AG04449 (cell line): ENCODE data around the gene NSUN3.
"Not testable (repeated sequence)": the region's sequence is repeated elsewhere in the genome, so short reads cannot be mapped to it uniquely, and the experiment has no call there.

Experiments used
- CTCF ChIA-PET: fragments of 350-600 bp; formaldehyde crosslinking; extraction: SDS; loops from one replicate; lab custom pipeline; 2021; ENCODE audit warnings: antibody characterized with exemption; lab: Yijun Ruan, JAX
- POLR2A ChIA-PET: fragments of 400-600, 350-600 bp; formaldehyde crosslinking; extraction: SDS; loops from one replicate; lab custom pipeline; 2020; ENCODE audit warnings: antibody characterized with exemption, inconsistent platforms; lab: Yijun Ruan, JAX
- DNase-seq: peaks from one replicate; pipeline ENCODE4 v3.0.0-alpha.2; 2010; ENCODE audit warnings: low read depth, low spot score
- H3K4me3 ChIP-seq: 2 replicates; pipeline ENCODE4 v1.5.1; 2011; ENCODE audit warnings: low read depth, mild to moderate bottlenecking, control low read depth, low read length
- CTCF ChIP-seq: IDR thresholded peaks from one replicate; pipeline ENCODE4 v1.5.1; 2011; ENCODE audit warnings: mild to moderate bottlenecking, moderate library complexity, low read length, control low read depth, inconsistent platforms; ENCODE audit not compliant: insufficient read depth; ENCODE audit errors: missing control alignments

The NSUN3 gene

GRCh38 chr3:94093151-94093550 lies 30.3 kb downstream of the NSUN3 start:
- POLR2A ChIA-PET: no interaction called here
- CTCF ChIA-PET: no interaction called here
- no peak for TF ChIP-seq CTCF
- no peak for DNase-seq
- no peak overlapping the region for H3K4me3 ChIP-seq

DNA sequence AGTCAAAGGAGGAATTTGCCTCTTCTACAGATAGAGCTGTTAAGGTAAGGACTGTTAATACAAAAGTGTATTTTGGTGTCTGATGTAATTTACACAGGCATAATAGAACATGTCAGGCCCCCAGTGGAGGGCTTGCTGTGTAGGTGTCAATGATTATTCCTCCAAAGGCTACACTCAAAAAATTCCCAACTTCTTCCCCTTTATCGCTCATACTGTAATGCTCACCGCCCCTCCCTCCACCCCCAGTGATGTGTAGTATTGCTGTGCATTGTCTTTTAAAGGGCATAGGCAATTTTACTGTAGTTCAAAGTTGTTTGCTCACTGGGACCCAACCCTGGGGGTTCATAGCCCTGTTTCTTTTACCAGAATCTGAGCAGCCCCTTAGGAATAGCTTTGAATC lies 32.2 kb downstream of the NSUN3 start:
- no peak for TF ChIP-seq CTCF
- DNase-seq: no peak
- H3K4me3 ChIP-seq: no peak overlapping the region
- ChIA-PET POLR2A (no interaction called here), CTCF (no interaction called here)

DNA sequence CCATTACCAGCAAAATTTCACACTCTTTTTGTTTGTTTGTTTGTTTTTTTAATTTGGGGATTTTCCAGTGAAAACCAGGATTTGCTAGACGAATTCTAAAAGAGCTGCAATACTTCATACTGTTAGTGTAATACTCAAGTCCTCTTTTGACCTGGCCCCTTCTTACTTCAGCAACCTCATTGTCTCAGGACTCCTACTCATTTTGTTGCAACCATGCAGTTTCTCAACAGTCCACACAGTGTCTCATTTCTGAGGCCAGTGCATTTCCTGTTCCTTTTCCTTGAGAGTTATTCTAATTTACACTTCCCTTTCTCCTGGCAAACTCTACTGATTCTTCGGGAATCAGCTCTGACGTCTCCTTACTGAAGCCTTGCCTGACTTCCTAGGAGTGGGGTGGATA lies 35.6 kb downstream of the NSUN3 start:
- ChIA-PET POLR2A (no interaction called here), CTCF (interaction anchor here (1.9 kb wide), 1 partner anchor 29 kb away, joined by 8 read pairs; no protein-coding TSS in a partner anchor)
- H3K4me3 ChIP-seq: no peak overlapping the region
- TF ChIP-seq CTCF: no peak
- no peak for DNase-seq

DNA sequence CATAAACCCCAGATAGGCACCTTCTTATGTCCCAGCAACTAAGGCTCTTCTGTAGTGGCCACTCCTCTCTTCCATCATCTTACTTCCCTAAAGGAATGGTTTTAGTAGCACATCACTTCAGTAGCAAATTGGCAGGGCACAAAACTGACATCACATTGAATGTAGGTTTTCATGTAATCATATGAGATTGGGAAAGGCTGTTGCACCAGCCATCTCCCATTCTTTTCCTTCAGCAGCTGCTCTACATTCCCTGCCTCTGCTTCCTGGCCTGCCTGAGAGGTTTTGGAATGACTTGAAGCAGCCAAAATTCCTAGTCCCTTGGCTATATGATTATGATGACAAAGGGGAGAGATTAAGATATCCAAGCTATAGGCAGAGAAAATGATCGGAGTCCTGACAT lies 36.5 kb downstream of the NSUN3 start:
- ChIA-PET CTCF (interaction anchor here (1.9 kb wide), 1 partner anchor 30 kb away, joined by 8 read pairs; no protein-coding TSS in a partner anchor), POLR2A (no interaction called here)
- TF ChIP-seq CTCF: no peak
- DNase-seq: no peak
- no peak overlapping the region for H3K4me3 ChIP-seq

DNA sequence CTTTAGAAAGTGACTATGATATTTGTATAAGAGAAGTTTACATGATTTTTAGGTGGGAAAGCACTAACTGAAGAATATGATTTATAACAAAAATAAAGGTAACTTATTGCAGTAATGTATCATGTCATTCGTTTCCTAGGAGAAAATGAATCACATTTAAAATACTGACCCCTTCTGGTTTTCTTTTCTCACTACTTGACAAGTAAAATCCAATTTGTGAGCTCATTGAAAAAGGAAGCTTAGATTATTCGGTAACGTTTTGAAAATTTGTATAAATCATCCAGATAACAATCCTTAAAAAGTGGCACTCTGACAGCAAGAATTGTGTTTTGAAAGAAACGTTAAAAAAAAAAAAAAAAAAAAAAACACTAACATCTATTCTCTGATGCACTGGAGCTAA lies 39.0 kb downstream of the NSUN3 start:
- POLR2A ChIA-PET: no interaction called here
- no peak for DNase-seq
- no peak overlapping the region for H3K4me3 ChIP-seq
- CTCF ChIA-PET: interaction anchor here (0.7 to 2.1 kb wide), 7 partner anchors 9 to 113 kb away, joined by 3 to 7 read pairs (median 4); partner anchors contain the start of genes DHFR2 and NSUN3
- TF ChIP-seq CTCF: no peak

DNA sequence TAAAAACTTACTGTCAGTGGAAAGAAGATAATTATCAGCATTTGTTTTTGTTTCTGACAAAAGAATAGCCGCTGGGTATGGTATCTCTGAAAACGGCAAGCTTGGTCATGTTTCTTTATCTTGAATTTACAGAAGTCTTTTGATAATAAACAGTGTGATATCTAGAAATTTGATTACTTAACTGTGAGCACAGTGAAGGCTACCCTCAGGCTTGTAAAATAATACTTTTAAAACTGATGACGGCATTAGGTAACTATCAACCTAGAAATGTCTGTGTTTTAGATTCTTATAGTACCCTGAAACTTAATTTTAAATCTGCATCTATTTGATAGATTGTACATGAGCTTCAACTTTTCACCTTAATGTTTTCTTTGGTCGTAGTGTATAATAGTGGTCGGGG lies 43.4 kb downstream of the NSUN3 start:
- CTCF ChIA-PET: no interaction called here

GRCh38 chr3:94110232-94110631 lies 47.4 kb downstream of the NSUN3 start:
- DNase-seq, H3K4me3 ChIP-seq, CTCF ChIA-PET, POLR2A ChIA-PET: not testable (repeated sequence)

More for the DNA sequence above, 43.4 kb downstream of the NSUN3 start:
- POLR2A ChIA-PET: no interaction called here
- no peak for DNase-seq
- no peak overlapping the region for H3K4me3 ChIP-seq
- TF ChIP-seq CTCF: no peak
